Endothelial cell of hepatic sinusoid (primary cell): ENCODE results near the gene KIAA0825.
"Not testable (repeated sequence)": the region's sequence is repeated elsewhere in the genome, so short reads cannot be mapped to it uniquely, and the experiment has no call there.

Source experiments
- in situ Hi-C: cut with HindIII; loops from 2 replicates; pipeline ENCODE4 v1.10.0; 2017; ENCODE audit warnings: low sequenced_read_pairs

Gene KIAA0825

DNA sequence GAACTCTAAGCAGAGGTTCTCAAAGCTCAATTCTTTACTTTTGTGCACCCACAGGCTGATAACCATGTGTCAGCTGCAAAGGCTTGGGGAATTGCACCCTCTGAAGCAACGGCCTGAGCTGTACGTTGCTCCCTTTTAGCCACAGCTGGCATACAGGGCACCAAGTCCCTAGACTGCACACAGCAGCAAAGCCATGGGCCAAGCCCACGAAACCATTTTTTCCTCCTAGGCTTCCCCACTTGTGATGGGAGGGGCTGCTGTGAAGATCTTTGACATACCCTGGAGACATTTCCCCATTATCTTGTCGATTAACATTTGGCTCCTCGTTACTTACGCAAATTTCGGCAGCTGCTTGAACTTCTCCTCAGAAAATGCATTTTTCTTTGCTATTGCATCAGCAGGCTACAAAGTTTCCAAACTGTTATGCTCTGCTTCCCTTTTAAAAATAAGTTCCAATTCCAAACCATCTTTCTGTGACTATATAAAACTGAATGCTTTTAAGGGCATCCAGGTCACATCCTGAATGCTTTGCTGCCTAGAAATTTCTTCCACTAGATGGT lies 23.0 kb downstream of the KIAA0825 start:
- in situ Hi-C loops, result no loop called here

DNA sequence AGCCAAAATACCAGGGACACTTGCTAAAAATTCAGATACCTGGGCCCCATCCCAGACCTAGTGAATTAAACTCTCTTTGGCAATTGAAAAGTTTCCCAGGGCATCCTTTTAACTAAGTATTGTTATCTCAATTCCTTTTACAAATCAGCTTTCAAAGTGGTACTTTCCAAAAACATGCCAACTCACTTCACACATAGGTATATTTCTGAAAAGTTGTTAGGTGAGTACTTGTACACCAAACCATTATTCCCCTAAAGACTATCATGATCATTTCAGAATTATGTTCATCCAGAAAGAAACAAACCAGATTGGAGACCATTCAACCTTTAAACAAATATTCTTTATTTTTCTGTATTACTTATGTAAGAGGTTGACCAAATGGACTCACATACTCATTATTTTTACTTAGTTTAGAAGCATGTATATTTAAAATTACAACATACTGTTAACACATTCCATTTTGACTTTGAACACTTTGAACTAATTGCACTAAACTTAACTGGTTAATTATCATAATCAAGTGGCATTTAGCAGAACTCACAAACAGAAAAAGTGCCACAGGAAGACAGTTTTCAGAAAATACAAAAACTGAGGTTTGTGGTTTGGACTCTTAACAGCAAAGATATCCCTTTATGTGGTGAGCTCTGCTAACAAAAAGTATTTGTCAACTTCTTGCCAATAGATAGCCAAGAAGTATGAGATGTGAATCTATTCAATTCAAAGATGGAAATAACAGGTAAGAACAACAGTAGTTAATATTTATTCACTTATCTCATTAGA lies 40.7 kb downstream of the KIAA0825 start:
- in situ Hi-C loops, result no loop called here

- in situ Hi-C loops, result no loop called here
Measured at GRCh38 chr5:94575196-94575595, 43.2 kb downstream of the KIAA0825 start.

DNA sequence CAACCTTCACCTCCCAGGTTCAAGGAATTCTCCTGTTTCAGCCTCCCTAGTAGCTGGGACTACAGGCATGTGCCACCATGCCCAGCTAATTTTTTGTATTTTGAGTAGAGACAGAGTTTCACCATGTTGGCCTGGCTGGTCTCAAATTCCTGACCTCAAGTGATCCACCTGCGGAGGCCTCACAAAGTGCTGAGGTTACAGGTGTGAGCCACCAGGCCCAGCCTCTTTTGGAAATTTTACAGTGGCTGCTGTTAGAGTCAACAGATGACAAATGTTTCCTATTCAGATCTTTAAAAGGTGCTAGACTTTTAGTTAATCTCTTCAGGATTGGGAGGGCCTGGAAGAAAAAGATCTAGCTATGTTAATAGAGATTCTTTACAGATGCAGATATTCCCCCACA lies 45.1 kb downstream of the KIAA0825 start:
- in situ Hi-C loops, result not testable (repeated sequence)

- in situ Hi-C loops, result no loop called here
Measured at GRCh38 chr5:94571415-94571814, 47.0 kb downstream of the KIAA0825 start.

GRCh38 chr5:94564812-94565211 lies 53.6 kb downstream of the KIAA0825 start:
- in situ Hi-C loops, result no loop called here

- in situ Hi-C loops, result no loop called here
Measured at GRCh38 chr5:94562327-94562971, 56.0 kb downstream of the KIAA0825 start.

DNA sequence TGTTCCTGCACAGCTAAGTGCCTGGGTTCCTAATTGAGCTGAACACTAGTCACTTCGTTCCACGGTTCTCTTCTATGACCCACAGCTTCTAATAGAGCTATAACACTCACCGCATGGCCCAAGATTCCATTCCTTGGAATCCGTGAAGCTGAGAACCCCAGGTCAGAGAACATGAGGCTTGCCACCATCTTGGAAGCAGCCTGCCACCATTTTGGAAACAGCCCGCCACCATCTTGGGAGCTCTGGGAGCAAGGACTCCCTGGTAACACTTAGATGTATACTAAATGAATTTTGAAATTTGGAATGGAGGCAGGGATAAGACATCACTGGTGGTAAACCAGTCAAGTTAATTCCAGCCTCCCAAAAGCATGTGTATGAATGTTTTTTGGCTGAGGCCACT lies 60.4 kb downstream of the KIAA0825 start:
- in situ Hi-C loops, result no loop called here

GRCh38 chr5:94551858-94552257 lies 66.5 kb downstream of the KIAA0825 start:
- in situ Hi-C loops, result no loop called here

- in situ Hi-C loops, result no loop called here
Measured at GRCh38 chr5:94545870-94546625, 72.4 kb downstream of the KIAA0825 start.

DNA sequence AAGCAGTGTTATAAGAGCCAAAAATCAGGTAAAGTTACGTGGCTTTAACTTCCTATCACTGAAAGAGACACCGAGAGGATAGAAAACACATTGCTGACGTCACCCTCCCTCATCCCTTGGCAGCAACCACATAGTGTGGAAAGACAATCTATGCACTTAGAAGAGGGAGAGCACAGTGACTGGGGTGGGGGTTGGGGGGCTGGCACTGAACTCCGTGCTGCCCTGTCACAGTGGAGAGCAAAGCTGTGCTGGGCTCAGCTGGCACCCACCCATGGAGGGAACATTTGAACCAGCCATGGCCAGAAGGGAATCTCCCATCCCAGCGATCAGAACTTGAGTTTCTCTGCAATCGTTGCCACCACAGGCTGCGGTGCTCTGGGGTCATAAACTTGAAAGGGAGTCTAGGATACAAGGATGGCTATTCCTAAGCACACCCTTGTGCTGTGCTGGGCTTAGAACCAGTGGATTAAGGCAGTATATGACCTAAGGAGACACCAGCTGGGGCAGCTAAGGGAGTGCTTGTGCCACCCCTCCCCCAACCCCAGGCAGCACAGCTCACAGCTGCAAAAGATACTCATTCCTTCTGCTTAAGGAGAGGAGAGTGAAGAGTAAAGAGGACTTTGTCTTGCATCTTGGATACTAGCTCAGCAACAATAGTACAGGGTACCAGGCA lies 73.4 kb downstream of the KIAA0825 start:
- in situ Hi-C loops, result no loop called here

DNA sequence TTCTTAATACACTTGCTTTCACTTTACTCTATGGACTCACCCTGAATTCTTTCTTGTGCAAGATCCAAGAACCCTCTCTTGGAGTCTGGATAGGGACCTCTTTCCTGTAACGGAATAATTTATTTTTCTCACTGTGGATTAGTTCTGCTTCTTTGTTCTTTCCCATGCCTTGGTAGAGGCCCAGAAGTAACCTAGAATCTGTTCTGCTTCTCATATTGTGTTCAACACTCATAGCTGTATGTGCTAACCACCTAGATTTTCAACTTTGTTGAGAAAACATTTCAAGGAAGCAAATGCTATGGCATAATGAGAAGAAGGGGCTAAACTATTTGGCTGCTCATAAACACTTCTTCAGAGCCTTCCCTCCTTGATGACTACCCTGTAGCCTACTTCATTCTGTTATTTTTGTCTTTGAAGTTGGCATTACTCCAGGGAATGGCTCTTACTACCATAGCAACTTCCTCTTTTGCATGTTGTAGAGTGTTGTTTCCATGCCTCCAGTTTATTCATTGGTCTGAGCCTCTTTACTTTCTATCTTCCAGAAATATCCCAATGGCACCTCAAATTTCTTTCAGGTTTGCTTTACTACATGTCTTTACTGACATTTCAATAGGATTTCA lies 74.3 kb downstream of the KIAA0825 start:
- in situ Hi-C loops, result no loop called here

DNA sequence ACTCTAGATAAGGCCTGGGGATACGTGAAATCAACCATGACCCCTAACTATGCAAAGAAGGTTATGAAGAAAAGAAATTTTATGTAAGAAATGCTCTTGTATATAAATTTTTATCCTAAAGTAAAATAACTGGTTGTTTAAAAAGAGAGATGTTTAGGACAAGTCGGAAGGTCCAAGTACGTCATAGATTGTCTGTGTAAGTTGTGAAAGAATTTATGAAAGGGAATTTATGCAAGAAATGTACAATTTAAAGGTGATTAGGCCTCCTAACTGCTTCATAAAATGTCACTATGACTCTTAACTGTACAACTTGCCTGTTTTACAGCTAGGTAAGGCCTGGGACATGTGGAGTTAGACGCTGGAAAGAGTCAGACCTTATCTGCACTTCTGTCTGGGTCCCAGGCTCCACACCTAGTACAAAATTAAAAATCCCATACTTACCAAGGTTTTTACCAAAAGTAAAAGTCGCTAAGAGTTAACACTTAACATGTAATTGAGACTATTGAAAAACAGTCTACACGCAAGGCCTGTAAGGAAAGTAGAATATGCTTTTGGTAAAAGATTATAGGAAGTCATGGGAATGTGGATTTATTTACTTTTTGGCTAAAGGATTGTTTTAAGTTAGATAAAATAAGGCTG lies 77.4 kb downstream of the KIAA0825 start:
- in situ Hi-C loops, result no loop called here

DNA sequence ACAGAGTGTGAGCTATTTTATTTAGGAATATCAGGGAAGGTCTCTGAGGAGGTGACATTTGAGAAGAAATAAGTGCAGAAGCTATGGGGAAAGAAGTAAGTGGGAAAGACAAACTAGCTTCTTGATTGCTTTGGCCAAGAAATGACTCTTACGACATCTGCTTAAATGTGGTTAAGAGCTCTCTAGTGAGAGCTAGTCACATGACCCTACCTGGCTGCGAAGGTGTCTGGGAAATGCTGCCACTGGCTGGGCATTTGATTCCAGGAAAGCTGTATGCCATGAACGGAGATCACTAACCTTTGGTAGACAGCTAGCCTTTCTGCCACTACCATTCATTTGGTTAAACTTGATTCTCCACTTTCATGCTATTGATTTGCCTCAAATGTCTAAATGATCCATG lies 80.1 kb downstream of the KIAA0825 start:
- in situ Hi-C loops, result no loop called here

DNA sequence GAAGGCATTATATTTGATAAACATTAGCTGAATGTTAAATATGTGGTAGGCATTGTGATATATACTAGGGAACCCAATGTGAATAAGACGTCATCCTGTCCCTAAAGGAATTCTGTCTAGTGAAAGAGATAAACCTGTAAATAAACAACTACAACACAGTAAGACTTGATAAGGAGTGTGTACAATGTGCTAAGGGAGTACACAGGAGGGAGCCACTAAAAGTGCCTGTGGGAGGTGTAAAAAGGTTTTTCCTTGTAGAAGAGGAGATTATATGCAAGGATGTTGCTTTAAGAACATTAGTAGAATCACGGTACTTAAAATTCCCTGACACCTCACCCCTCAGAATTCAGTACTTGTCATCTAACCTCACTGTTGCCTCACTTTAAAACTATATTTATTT lies 91.7 kb downstream of the KIAA0825 start:
- in situ Hi-C loops, result no loop called here

GRCh38 chr5:94524841-94525697 lies 93.3 kb downstream of the KIAA0825 start:
- in situ Hi-C loops, result no loop called here

- in situ Hi-C loops, result no loop called here
Measured at GRCh38 chr5:94523018-94523417, 95.4 kb downstream of the KIAA0825 start.

DNA sequence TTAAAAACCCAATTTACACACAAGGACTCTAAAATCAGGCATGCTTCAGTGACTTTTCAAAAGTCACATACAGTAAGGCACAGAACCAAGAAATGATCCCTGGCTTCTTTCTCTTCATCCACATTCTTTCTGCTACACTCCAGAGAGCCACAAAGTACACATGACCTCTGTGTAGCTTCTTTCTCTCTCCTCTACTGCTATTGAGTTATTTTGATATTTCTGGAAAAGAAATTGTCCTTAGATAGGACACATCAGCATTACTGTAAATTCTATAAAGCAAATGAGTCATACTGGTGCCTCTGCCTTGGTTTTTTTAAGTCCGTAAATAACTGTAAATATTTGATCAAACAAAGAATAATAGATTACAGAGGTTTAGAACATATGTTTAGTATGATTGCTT lies 96.3 kb downstream of the KIAA0825 start:
- in situ Hi-C loops, result no loop called here
